Measurements from ENCODE around the gene ALG12. TPM values are rescaled to one million over a fixed set of nuclear protein-coding genes. Genes with fewer than 3 reads are reported as not detected.

The ALG12 gene
- total and polyA plus RNA-seq, 2 of the 13 experiments (the other 11 are each of a cell fraction or from before 2014, with no cell fraction given), result 7.8 to 15.8 TPM

GRCh38 chr22:49960159-49961004 is 42.1 kb upstream of the ALG12 start, which contains the start of gene PIM3 (continued):
- TF ChIP-seq HMGXB4 (CRISPR knock-in tag; IDR thresholded peaks at IDR 0.05; ENCODE audit: borderline replicate concordance in 1 of 2, low read depth in 1 of 2) (0 out of 4 replicates have a peak, but pooled peaks of 1 of the 2 experiments have one; percentile 64), SKI (IDR thresholded peaks at IDR 0.05; ENCODE audit: partially characterized antibody) (peak; percentile 93), ZNF10 (CRISPR knock-in tag; IDR thresholded peaks at IDR 0.05; ENCODE audit: borderline replicate concordance, low read depth) (no peak), ZNF234 (CRISPR knock-in tag; conservative IDR thresholded peaks at IDR 0.05) (0 out of 2 replicates have a peak, but pooled peaks have one; percentile 19), ZNF468 (CRISPR knock-in tag; IDR thresholded peaks at IDR 0.05) (0 out of 2 replicates have a peak, but pooled peaks have one; percentile 5), SOX13 (IDR thresholded peaks at IDR 0.05) (no peak), SOX13 (CRISPR knock-in tag; conservative IDR thresholded peaks at IDR 0.05 in 1 of 2, IDR thresholded peaks at IDR 0.05 in 1 of 2) (peak in 1 of 2 experiments; percentile 29; a peak in 1 of 4 replicates), ARHGAP35 (CRISPR knock-in tag; IDR thresholded peaks at IDR 0.05; ENCODE audit: borderline replicate concordance) (0 out of 2 replicates have a peak, but pooled peaks have one; percentile 56), REST (IDR thresholded peaks at IDR 0.05; ENCODE audit: borderline replicate concordance in 1 of 2, low read depth in 1 of 2, low read length in 2 of 2) (0 out of 4 replicates have a peak, but pooled peaks of 1 of the 2 experiments have one; percentile 30), ZNF740 (CRISPR knock-in tag; IDR thresholded peaks at IDR 0.05) (no peak), DPF2 (CRISPR knock-in tag; IDR thresholded peaks at IDR 0.05; ENCODE audit: borderline replicate concordance, low read depth) (no peak), UBTF (CRISPR knock-in tag; IDR thresholded peaks at IDR 0.05) (peak; percentile 50), ZNF691 (CRISPR knock-in tag; IDR thresholded peaks at IDR 0.05; ENCODE audit: borderline replicate concordance, low read depth) (0 out of 2 replicates have a peak, but pooled peaks have one; percentile 14), SKIL (CRISPR knock-in tag; IDR thresholded peaks at IDR 0.05; ENCODE audit: borderline replicate concordance) (peak; percentile 88)
